Activated naive CD4-positive, alpha-beta T cell treated with Interleukin-2 at 50 U/mL for 16 hours (primary cell): Measurements from ENCODE around the gene VPS29.
"Not testable (repeated sequence)": the region's sequence is repeated elsewhere in the genome, so short reads cannot be mapped to it uniquely, and the experiment has no call there.

Experiments
- DNase-seq: peaks from one replicate; pipeline ENCODE4 v3.0.0-alpha.2; 2020

The VPS29 gene

GRCh38 chr12:110520876-110521712, 19.2 kb upstream of the VPS29 start:
- DNase-seq = peak; percentile 51

GRCh38 chr12:110518014-110518413, 16.1 kb upstream of the VPS29 start:
- DNase-seq = not testable (repeated sequence)

- DNase-seq = no peak
These were observed 15.1 kb upstream of the VPS29 start for GRCh38 chr12:110516995-110517394.

GRCh38 chr12:110514363-110514762, 12.5 kb upstream of the VPS29 start:
- no peak for DNase-seq

GRCh38 chr12:110513842-110514241, 11.9 kb upstream of the VPS29 start:
- no peak for DNase-seq

- DNase-seq = no peak
These were observed 6.2 kb upstream of the VPS29 start for GRCh38 chr12:110508071-110508586.

GRCh38 chr12:110505332-110505731, 3.4 kb upstream of the VPS29 start:
- no peak for DNase-seq

GRCh38 chr12:110503432-110503831, 1.5 kb upstream of the VPS29 start:
- no peak for DNase-seq

GRCh38 chr12:110501399-110501751, 536 bp downstream of the VPS29 start:
- DNase-seq = no peak

- DNase-seq = no peak
These were observed 2.8 kb downstream of the VPS29 start for GRCh38 chr12:110498984-110499706.

- no peak for DNase-seq
These were observed 26.5 kb downstream of the VPS29 start for GRCh38 chr12:110475426-110475825.

- peak; percentile 95 for DNase-seq
These were observed 33.5 kb downstream of the VPS29 start, which contains the start of the genes FAM216A and GPN3 for GRCh38 chr12:110468214-110469048. Gene FAM216A (plus strand): TSS chr12:110468845. CDS start chr12:110468876, 31 bp downstream. Gene GPN3 (minus strand): TSS chr12:110468257. CDS start chr12:110468203, 54 bp downstream.

- DNase-seq = no peak
These were observed 34.1 kb downstream of the VPS29 start for GRCh38 chr12:110467847-110468213.

- no peak for DNase-seq
These were observed 35.1 kb downstream of the VPS29 start for GRCh38 chr12:110466791-110467190.

GRCh38 chr12:110465765-110466164, 36.1 kb downstream of the VPS29 start:
- not testable (repeated sequence) for DNase-seq

GRCh38 chr12:110465024-110465423, 36.9 kb downstream of the VPS29 start:
- DNase-seq = no peak

GRCh38 chr12:110461189-110461588, 40.7 kb downstream of the VPS29 start:
- DNase-seq = not testable (repeated sequence)

- no peak for DNase-seq
These were observed 43.2 kb downstream of the VPS29 start for GRCh38 chr12:110458756-110459155.

- no peak for DNase-seq
These were observed 48.2 kb downstream of the VPS29 start for GRCh38 chr12:110453569-110454296.

- no peak for DNase-seq
These were observed 50.6 kb downstream of the VPS29 start for GRCh38 chr12:110451263-110451662.

- peak; percentile 96 for DNase-seq
These were observed 52.0 kb downstream of the VPS29 start, which contains the start of gene ARPC3 for GRCh38 chr12:110449799-110450497. Gene ARPC3 (minus strand): TSS chr12:110450337. CDS start chr12:110450260, 77 bp downstream.
